BJ (cell line): Measurements from ENCODE around the gene CMTM8. TPM values are rescaled to one million over a fixed set of nuclear protein-coding genes. Genes with fewer than 3 reads are reported as not detected.

Source experiments
- CTCF ChIA-PET: fragments of 350-600 bp; formaldehyde crosslinking; extraction: SDS; loops from one replicate; lab custom pipeline; 2021; ENCODE audit warnings: antibody characterized with exemption, inconsistent platforms; lab: Yijun Ruan, JAX
- POLR2A ChIA-PET: fragments of 300-600 bp; sonication (Branson Sonifier 250); formaldehyde crosslinking; extraction: SDS; loops from one replicate; lab custom pipeline; 2021; ENCODE audit warnings: antibody characterized with exemption; lab: Charles Lee
- DNase-seq: peaks from one replicate; pipeline ENCODE4 v3.0.0-alpha.2; 2011; ENCODE audit warnings: low read depth
- H3K27me3 ChIP-seq: 2 replicates; pipeline ENCODE4 v1.6.0; 2011; ENCODE audit warnings: low read length; ENCODE audit not compliant: control insufficient read depth, insufficient read depth
- H3K36me3 ChIP-seq: 2 replicates; pipeline ENCODE4 v1.5.1; 2011; ENCODE audit warnings: low read length; ENCODE audit not compliant: control insufficient read depth, insufficient read depth
- H3K4me3 ChIP-seq: 2 replicates; pipeline ENCODE4 v1.5.1; 2011; ENCODE audit warnings: low read depth, mild to moderate bottlenecking, control low read depth, low read length
- polyA plus RNA-seq: library from polyadenylated mRNA; depleted of rRNA; stranded (reverse); fragments of >200 nt; gene quantifications from 2 replicates; pipeline ENCODE4 v1.2.3, GENCODE V29; 2011
- TF ChIP-seq, protein P1 (sequence below): IDR thresholded peaks from 2 replicates; pipeline ENCODE4 v1.5.1; 2011; ENCODE audit warnings: low read depth, mild to moderate bottlenecking, control low read depth, inconsistent platforms, low read length, moderate library complexity; ENCODE audit not compliant: insufficient read depth

Gene CMTM8
- polyA plus RNA-seq, 1 experiment, result 0.39 TPM

DNA sequence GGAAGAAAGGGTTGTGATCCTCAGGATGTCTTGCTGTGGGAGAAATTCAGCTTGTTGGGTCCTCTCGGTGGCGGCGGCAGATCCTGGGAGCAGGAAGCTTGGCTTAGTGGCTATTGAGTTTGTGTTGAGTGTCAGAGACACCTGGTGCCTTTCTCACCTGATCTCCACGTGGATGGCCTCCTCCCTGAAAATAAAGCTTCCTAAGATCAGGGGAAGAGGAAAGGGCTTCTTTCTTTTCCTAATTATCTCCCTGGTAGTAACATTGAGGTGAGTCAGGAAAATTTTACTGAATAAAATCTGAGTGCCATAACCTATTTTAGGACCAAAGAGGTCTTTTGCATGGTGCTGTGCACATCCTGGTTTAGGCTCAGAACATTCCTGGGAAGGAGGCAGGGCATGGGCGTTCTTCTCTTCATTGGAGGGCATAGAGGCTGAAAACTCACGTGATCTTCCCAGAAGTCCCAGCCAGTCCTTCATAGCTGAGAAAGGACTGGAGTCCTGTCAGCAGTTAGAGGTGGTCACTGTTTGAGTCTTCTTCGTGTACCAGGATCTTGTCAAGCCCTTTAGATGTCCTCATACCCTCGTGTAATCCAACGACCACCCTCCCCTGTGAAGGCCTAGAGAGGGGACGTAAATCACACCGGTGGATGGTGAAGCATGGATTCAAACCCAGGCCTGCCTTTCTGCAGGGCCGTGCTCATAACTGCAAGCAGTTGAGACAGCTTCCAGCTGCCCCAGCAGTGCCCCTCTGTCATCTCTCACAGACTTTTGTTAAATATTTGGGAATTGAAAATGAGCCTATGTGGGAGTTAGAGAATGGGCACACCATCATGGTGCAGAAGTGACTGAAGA, 1.1 kb downstream of the CMTM8 start:
- CTCF ChIA-PET, result interaction anchor here (1.3 kb wide), 1 partner anchor 8 kb away, joined by 4 read pairs; no protein-coding TSS in a partner anchor

DNA sequence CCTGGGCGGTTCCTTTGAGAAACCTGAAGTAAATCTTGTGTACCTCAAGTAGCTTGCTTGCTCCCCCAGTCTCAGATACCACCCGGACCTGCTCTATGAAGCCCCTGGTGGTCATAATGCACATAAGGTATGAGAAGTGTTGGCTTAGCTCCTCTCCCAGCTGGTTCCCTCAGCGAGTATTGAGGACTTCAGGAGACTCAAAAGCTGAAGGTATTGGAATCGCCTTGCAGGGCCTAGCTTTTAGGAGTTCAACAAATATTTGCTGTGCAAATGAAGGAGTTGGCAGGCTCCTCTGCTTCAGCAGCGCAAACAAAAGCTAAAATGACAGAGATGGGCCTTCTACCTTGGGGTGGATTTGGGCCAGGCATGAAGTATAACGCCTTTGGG, 1.7 kb downstream of the CMTM8 start:
- ChIA-PET CTCF (no interaction called here), POLR2A (no interaction called here)
- no peak for DNase-seq
- peaks cover 22% of the 10 kb centered on the region for H3K27me3 ChIP-seq
- TF ChIP-seq, protein P1, sequence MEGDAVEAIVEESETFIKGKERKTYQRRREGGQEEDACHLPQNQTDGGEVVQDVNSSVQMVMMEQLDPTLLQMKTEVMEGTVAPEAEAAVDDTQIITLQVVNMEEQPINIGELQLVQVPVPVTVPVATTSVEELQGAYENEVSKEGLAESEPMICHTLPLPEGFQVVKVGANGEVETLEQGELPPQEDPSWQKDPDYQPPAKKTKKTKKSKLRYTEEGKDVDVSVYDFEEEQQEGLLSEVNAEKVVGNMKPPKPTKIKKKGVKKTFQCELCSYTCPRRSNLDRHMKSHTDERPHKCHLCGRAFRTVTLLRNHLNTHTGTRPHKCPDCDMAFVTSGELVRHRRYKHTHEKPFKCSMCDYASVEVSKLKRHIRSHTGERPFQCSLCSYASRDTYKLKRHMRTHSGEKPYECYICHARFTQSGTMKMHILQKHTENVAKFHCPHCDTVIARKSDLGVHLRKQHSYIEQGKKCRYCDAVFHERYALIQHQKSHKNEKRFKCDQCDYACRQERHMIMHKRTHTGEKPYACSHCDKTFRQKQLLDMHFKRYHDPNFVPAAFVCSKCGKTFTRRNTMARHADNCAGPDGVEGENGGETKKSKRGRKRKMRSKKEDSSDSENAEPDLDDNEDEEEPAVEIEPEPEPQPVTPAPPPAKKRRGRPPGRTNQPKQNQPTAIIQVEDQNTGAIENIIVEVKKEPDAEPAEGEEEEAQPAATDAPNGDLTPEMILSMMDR, result peak; percentile 25
- no peak overlapping the region for H3K4me3 ChIP-seq
- no peaks in the 10 kb centered on the region for H3K36me3 ChIP-seq

More for the DNA sequence above, 1.1 kb downstream of the CMTM8 start:
- H3K27me3 ChIP-seq, result peaks cover 22% of the 10 kb centered on the region
- peak overlapping the region; percentile 45 for H3K4me3 ChIP-seq
- no peak for DNase-seq
- H3K36me3 ChIP-seq, result no peaks in the 10 kb centered on the region
- POLR2A ChIA-PET, result no interaction called here
- TF ChIP-seq, protein P1, result no peak

- TF ChIP-seq, protein P1, result no peak
- H3K4me3 ChIP-seq, result no peak overlapping the region
- peaks cover 25% of the 10 kb centered on the region for H3K27me3 ChIP-seq
- no peak for DNase-seq
- CTCF ChIA-PET, result no interaction called here
- H3K36me3 ChIP-seq, result no peaks in the 10 kb centered on the region
- POLR2A ChIA-PET, result no interaction called here
Measured at GRCh38 chr3:32241100-32241499, 2.6 kb downstream of the CMTM8 start.

DNA sequence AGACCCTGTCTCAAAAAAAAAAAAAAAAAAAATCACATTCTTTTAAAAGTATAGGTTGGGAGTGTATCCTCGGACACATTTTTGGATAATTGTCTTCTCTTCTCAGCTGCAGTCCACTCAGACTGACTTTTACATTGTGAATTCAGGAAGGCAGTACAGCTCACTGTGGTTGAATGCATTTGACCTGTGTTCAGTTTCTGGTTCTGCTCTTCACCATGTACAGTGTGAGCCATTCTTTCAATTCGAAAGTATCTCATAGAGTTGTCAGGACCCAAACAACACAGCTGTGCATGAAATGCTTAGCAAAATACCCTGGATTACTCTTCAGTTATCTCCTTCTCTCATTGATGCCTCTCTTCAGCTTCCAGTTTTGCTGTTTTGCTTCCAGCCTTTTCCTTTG, 5.0 kb downstream of the CMTM8 start:
- Histone ChIP-seq H3K27me3 (peaks cover 17% of the 10 kb centered on the region), H3K36me3 (no peaks in the 10 kb centered on the region), H3K4me3 (no peak overlapping the region)
- TF ChIP-seq, protein P1, result no peak
- no peak for DNase-seq
- POLR2A ChIA-PET, result no interaction called here
- CTCF ChIA-PET, result interaction anchor here (0.6 to 0.7 kb wide), 2 partner anchors 52 to 63 kb away, joined by 3 to 4 read pairs; no protein-coding TSS in a partner anchor

DNA sequence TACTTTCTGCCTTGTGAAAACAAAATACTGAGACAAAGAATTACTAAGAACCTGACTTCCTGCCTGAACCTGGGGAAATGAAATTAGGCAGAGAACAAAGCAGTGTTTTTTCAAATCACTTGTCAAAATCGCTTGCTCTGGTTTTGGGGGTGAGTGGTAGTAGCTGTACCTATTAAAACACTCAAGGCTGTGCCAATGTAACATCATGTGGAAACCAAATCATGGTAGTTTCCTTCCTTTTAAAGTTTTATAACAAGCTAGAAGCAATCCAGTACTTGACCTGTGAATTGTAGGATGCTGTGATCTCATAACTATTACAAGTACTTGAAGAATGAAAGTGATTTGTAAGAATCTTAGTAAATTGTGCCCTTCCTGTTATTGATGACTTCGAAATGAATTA, 6.7 kb downstream of the CMTM8 start:
- ChIA-PET POLR2A (no interaction called here), CTCF (no interaction called here)
- TF ChIP-seq, protein P1, result no peak
- no peak overlapping the region for H3K4me3 ChIP-seq
- no peaks in the 10 kb centered on the region for H3K36me3 ChIP-seq
- H3K27me3 ChIP-seq, result peaks cover 8% of the 10 kb centered on the region
- no peak for DNase-seq
